ENCODE data around the gene F2RL1.

Gene F2RL1

DNA sequence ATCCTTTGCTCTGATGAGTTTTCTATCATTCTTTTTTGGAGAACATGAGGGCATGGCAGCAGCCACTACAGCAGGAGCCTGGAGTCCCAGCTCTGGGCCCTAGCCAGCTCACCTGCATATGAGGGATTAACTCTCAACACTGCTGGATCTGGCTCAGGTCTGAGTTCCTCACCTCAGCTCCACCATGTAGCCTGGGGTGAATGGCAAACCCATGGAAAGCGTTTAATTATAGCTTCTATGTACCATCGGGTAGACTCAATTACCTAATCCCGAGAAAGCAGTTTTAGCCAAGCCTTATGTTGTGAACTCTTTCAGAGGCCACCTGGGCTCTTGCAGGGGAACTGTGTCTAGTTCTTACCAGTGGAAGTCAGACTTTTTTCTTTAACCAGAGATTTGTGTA is 27.1 kb downstream of the F2RL1 start:
- ATAC-seq, result no peak
- TF ChIP-seq, protein P1, sequence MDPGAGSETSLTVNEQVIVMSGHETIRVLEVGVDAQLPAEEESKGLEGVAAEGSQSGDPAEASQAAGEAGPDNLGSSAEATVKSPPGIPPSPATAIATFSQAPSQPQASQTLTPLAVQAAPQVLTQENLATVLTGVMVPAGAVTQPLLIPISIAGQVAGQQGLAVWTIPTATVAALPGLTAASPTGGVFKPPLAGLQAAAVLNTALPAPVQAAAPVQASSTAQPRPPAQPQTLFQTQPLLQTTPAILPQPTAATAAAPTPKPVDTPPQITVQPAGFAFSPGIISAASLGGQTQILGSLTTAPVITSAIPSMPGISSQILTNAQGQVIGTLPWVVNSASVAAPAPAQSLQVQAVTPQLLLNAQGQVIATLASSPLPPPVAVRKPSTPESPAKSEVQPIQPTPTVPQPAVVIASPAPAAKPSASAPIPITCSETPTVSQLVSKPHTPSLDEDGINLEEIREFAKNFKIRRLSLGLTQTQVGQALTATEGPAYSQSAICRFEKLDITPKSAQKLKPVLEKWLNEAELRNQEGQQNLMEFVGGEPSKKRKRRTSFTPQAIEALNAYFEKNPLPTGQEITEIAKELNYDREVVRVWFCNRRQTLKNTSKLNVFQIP (CRISPR knock-in tag; IDR thresholded peaks at IDR 0.05; ENCODE audit: borderline replicate concordance, low read depth), result no peak
- no peak for TF ChIP-seq SNAI2 (CRISPR knock-in tag; IDR thresholded peaks at IDR 0.05)
- no peak for TF ChIP-seq ZC3H10 (CRISPR knock-in tag; IDR thresholded peaks at IDR 0.05)
- no peak for TF ChIP-seq ISL1 (CRISPR knock-in tag; IDR thresholded peaks at IDR 0.05)
- no peak for TF ChIP-seq ZNF565 (CRISPR knock-in tag; conservative IDR thresholded peaks at IDR 0.05; ENCODE audit: low read depth)
- TF ChIP-seq ESRRG (CRISPR knock-in tag; IDR thresholded peaks at IDR 0.05), result no peak
- TF ChIP-seq CREB5 (CRISPR knock-in tag; IDR thresholded peaks at IDR 0.05; ENCODE audit: low read depth), result no peak
- TF ChIP-seq RARB (CRISPR knock-in tag; IDR thresholded peaks at IDR 0.05), result no peak
- TF ChIP-seq BACH2 (CRISPR knock-in tag; IDR thresholded peaks at IDR 0.05; ENCODE audit: borderline replicate concordance), result no peak
- no peak for TF ChIP-seq PPARA (CRISPR knock-in tag; IDR thresholded peaks at IDR 0.05; ENCODE audit: borderline replicate concordance)
- no peak for TF ChIP-seq TCF4 (CRISPR knock-in tag; IDR thresholded peaks at IDR 0.05; ENCODE audit: borderline replicate concordance)
- TF ChIP-seq CSRNP3 (CRISPR knock-in tag; IDR thresholded peaks at IDR 0.05), result no peak
- TF ChIP-seq TOX (CRISPR knock-in tag; IDR thresholded peaks at IDR 0.05; ENCODE audit: borderline replicate concordance), result no peak

DNA sequence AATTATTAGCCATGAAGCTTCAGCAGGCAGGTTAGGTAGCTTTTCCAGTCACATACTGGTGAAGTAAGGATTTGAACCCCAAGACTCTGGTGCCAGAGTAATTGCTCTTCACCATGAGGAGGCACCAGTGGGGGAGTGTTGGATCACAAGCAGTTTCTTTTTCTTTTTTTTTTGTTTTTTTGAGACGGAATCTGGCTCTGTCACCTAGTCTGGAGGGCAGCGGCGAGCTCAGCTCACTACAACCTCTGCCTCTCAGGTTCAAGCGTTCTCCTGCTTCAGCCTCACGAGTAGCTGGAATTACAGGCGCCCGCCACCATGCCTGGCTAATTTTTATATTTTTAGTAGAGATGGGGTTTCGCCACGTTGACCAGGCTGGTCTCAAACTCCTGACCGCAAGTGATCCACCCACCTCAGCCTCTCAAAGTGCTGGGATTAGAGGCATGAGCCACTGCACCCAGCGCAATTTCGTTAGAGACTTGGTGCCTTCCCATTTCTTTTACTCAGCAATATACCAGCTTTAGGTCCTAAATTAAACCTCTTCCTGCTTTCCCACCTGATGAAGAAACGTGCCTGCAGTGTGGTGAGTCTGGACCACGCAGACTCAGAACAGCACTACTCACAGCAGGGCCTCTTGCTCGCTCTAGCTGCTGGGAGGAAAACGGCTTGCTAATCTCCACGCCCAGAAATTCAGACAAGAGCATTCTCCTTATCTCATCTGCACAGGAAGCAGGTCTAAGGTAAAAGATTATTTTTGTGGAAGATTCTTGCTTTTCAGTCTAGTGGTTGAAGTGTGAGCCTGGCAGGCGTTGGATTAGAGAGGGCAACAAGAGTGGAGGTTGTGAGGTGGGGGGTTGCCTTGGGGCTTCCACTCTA is 30.8 kb downstream of the F2RL1 start, which contains the start of gene S100Z:
TSS of gene S100Z (plus strand) at position 596 of the 873 bp plus-strand sequence. CDS start 25,346 bp downstream, outside the sequence.
- ATAC-seq, result no peak
- no peak for TF ChIP-seq CREB5 (CRISPR knock-in tag; IDR thresholded peaks at IDR 0.05; ENCODE audit: low read depth)
- TF ChIP-seq, protein P1 (CRISPR knock-in tag; IDR thresholded peaks at IDR 0.05; ENCODE audit: borderline replicate concordance, low read depth), result no peak
- TF ChIP-seq, protein P2, sequence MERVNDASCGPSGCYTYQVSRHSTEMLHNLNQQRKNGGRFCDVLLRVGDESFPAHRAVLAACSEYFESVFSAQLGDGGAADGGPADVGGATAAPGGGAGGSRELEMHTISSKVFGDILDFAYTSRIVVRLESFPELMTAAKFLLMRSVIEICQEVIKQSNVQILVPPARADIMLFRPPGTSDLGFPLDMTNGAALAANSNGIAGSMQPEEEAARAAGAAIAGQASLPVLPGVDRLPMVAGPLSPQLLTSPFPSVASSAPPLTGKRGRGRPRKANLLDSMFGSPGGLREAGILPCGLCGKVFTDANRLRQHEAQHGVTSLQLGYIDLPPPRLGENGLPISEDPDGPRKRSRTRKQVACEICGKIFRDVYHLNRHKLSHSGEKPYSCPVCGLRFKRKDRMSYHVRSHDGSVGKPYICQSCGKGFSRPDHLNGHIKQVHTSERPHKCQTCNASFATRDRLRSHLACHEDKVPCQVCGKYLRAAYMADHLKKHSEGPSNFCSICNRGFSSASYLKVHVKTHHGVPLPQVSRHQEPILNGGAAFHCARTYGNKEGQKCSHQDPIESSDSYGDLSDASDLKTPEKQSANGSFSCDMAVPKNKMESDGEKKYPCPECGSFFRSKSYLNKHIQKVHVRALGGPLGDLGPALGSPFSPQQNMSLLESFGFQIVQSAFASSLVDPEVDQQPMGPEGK (CRISPR knock-in tag; IDR thresholded peaks at IDR 0.05; ENCODE audit: borderline replicate concordance), result no peak

DNA sequence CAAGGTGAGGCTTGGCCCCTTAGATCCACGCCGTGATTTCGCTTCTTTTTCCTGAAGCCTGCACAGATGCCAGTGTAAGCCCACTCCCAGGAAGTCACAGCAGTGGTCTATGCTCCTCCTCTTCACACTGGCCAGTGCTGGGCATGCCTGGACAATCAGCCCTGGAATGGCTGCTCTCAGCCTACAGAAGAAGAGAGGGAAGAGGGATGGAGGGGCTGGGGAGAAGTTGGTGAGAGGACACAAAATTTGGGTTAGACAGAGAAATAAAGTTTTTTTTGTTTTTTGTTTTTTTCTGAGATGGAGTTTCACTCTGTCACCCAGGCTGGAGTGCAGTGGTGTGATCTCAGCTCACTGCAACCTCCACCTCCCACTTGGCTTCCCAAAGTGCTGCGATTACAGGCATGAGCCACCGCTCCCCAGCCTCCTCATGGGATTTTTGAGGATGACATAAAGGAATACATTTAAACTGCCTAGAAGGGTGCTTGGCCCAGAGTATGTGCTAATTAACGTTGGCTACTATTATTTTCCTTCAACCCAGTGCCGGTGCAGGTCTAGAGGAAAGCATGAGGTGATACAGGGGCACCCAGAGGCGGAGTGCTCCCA is 31.8 kb downstream of the F2RL1 start:
- no peak for TF ChIP-seq ZC3H10 (CRISPR knock-in tag; IDR thresholded peaks at IDR 0.05)
- TF ChIP-seq ISL1 (CRISPR knock-in tag; IDR thresholded peaks at IDR 0.05), result no peak
- TF ChIP-seq ESRRG (CRISPR knock-in tag; IDR thresholded peaks at IDR 0.05), result no peak
- no peak for ATAC-seq

DNA sequence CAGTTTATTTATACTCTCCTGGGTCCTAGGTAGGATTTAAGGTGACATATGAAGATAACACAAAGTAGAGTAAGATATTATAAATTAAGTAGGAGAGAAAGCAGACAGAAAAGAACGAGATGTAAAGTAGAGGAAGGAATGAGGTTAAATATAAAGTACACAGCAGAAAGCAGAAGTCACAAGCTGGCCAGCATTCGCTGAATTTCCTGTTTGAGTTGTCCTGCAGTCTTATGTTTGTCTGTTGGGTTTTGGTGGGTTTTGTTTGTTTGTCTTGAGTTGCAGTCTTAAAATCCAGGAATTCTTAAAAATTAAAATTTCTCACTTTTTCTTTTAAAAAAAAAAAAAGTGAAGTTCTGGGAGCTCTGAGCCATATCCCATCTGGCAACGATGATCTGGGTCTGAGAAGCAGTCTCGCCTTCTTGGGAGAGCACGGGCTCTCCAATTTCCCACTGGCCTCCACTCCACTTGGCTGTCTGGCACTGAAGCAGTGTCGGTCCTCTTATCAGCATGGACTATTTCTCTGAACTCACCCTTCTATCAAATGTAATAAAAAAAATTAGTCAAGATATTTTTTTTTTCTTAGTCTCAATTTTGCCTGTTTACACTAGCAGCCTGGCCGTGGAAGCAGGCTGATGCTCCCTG is 33.0 kb downstream of the F2RL1 start:
- no peak for TF ChIP-seq BACH2 (CRISPR knock-in tag; IDR thresholded peaks at IDR 0.05; ENCODE audit: borderline replicate concordance)
- TF ChIP-seq ARNTL (CRISPR knock-in tag; IDR thresholded peaks at IDR 0.05; ENCODE audit: borderline replicate concordance, low read depth), result no peak
- ATAC-seq, result no peak
